T-helper 1 cell treated with Interleukin-12 subunit alpha and Interleukin-12 subunit beta and Interleukin-4 antibody, amounts not matched to agents 30 ng/mL and 1 ng/mL, for 36 hours (primary cell): ENCODE results near the gene OSBPL3. TPM values are rescaled to one million over a fixed set of nuclear protein-coding genes. Genes with fewer than 3 reads are reported as not detected.

Experiments
- intact Hi-C: fragments of 100-400 bp; cut with micrococcal nuclease; formaldehyde crosslinking; loops from one replicate; pipeline ENCODE4 v1.15.1; 2024
- total RNA-seq: library from RNA; stranded (reverse); gene quantifications from 2 replicates; pipeline ENCODE4 v1.2.3, GENCODE V29; 2022

OSBPL3 gene
- total RNA-seq, 1 donor from 2014 or later, result 74.0 TPM

GRCh38 chr7:24871770-24872169 is 108.2 kb downstream of the OSBPL3 start:
- intact Hi-C loops, result no loop called here

- intact Hi-C loops, result no loop called here
Measured at GRCh38 chr7:24870766-24871165, 109.2 kb downstream of the OSBPL3 start.

GRCh38 chr7:24869572-24869971 is 110.4 kb downstream of the OSBPL3 start:
- intact Hi-C loops, result no loop called here

GRCh38 chr7:24868741-24869140 is 111.2 kb downstream of the OSBPL3 start:
- intact Hi-C loops, result no loop called here

- intact Hi-C loops, result loop anchor here (1.0 kb wide), 1 partner anchor 45 kb away; no protein-coding TSS in a partner anchor
Measured at GRCh38 chr7:24866004-24866615, 113.9 kb downstream of the OSBPL3 start.

GRCh38 chr7:24864214-24864817 is 115.7 kb downstream of the OSBPL3 start:
- intact Hi-C loops, result no loop called here

GRCh38 chr7:24863626-24864025 is 116.4 kb downstream of the OSBPL3 start:
- intact Hi-C loops, result no loop called here

- intact Hi-C loops, result no loop called here
Measured at GRCh38 chr7:24862461-24862860, 117.5 kb downstream of the OSBPL3 start.

GRCh38 chr7:24861336-24861735 is 118.6 kb downstream of the OSBPL3 start:
- intact Hi-C loops, result no loop called here

- intact Hi-C loops, result no loop called here
Measured at GRCh38 chr7:24860611-24861010, 119.4 kb downstream of the OSBPL3 start.

- intact Hi-C loops, result no loop called here
Measured at GRCh38 chr7:24858108-24858977, 121.6 kb downstream of the OSBPL3 start.

GRCh38 chr7:24857623-24858022 is 122.4 kb downstream of the OSBPL3 start:
- intact Hi-C loops, result no loop called here

- intact Hi-C loops, result no loop called here
Measured at GRCh38 chr7:24854866-24855265, 125.1 kb downstream of the OSBPL3 start.

- intact Hi-C loops, result no loop called here
Measured at GRCh38 chr7:24851786-24852185, 128.2 kb downstream of the OSBPL3 start.

- intact Hi-C loops, result no loop called here
Measured at GRCh38 chr7:24848878-24849277, 131.1 kb downstream of the OSBPL3 start.

- intact Hi-C loops, result no loop called here
Measured at GRCh38 chr7:24847754-24848153, 132.2 kb downstream of the OSBPL3 start.

- intact Hi-C loops, result no loop called here
Measured at GRCh38 chr7:24843821-24844434, 136.1 kb downstream of the OSBPL3 start.

GRCh38 chr7:24842449-24843241 is 137.3 kb downstream of the OSBPL3 start:
- intact Hi-C loops, result no loop called here

- intact Hi-C loops, result no loop called here
Measured at GRCh38 chr7:24842029-24842428, 137.9 kb downstream of the OSBPL3 start.

- intact Hi-C loops, result no loop called here
Measured at GRCh38 chr7:24840563-24840962, 139.4 kb downstream of the OSBPL3 start.

- intact Hi-C loops, result loop anchor here (2.0 kb wide), 2 partner anchors 15 to 23 kb away; no protein-coding TSS in a partner anchor
Measured at GRCh38 chr7:24836084-24836483, 143.9 kb downstream of the OSBPL3 start.
